NCI-H524 treated with DMSO at 0.1 percent for 48 hours (cell line): Measurements from ENCODE around the gene SETD7.
A peak's percentile ranks its signal among the peaks of the same experiment; 100 is the strongest.

ENCODE experiments used
- DNase-seq: peaks from one replicate; lab custom pipeline; 2025; lab: John Stamatoyannopoulos, UW

SETD7 gene

GRCh38 chr4:139550724-139551429, 5.1 kb downstream of the SETD7 start:
- no peak for DNase-seq

- DNase-seq = no peak
These were observed 8.0 kb downstream of the SETD7 start for GRCh38 chr4:139547979-139548378.

GRCh38 chr4:139540632-139541031, 15.4 kb downstream of the SETD7 start:
- no peak for DNase-seq

- no peak for DNase-seq
These were observed 15.9 kb downstream of the SETD7 start for GRCh38 chr4:139540161-139540560.

- no peak for DNase-seq
These were observed 18.7 kb downstream of the SETD7 start for GRCh38 chr4:139537292-139537691.

GRCh38 chr4:139535871-139536234, 20.2 kb downstream of the SETD7 start:
- DNase-seq = no peak

GRCh38 chr4:139535228-139535870, 20.7 kb downstream of the SETD7 start:
- no peak for DNase-seq

- no peak for DNase-seq
These were observed 21.6 kb downstream of the SETD7 start for GRCh38 chr4:139534287-139534950.

- DNase-seq = no peak
These were observed 22.5 kb downstream of the SETD7 start for GRCh38 chr4:139533511-139533910.

GRCh38 chr4:139532947-139533346, 23.1 kb downstream of the SETD7 start:
- peak; percentile 8 for DNase-seq

- no peak for DNase-seq
These were observed 25.1 kb downstream of the SETD7 start for GRCh38 chr4:139530833-139531427.

- no peak for DNase-seq
These were observed 27.5 kb downstream of the SETD7 start for GRCh38 chr4:139528377-139529005.

- DNase-seq = no peak
These were observed 29.1 kb downstream of the SETD7 start for GRCh38 chr4:139526928-139527327.

- DNase-seq = no peak
These were observed 30.6 kb downstream of the SETD7 start for GRCh38 chr4:139525414-139525813.

- DNase-seq = no peak
These were observed 31.9 kb downstream of the SETD7 start for GRCh38 chr4:139524062-139524631.

GRCh38 chr4:139523076-139523475, 32.9 kb downstream of the SETD7 start:
- no peak for DNase-seq

GRCh38 chr4:139522457-139522856, 33.6 kb downstream of the SETD7 start:
- no peak for DNase-seq

GRCh38 chr4:139521754-139522401, 34.1 kb downstream of the SETD7 start:
- no peak for DNase-seq

- DNase-seq = no peak
These were observed 40.5 kb downstream of the SETD7 start for GRCh38 chr4:139515531-139515958.

- DNase-seq = no peak
These were observed 41.5 kb downstream of the SETD7 start for GRCh38 chr4:139514382-139515059.

- DNase-seq = no peak
These were observed 44.7 kb downstream of the SETD7 start for GRCh38 chr4:139511320-139511719.
